ENCODE measurements around the gene YEATS2.
"Not testable (repeated sequence)": the region's sequence is repeated elsewhere in the genome, so short reads cannot be mapped to it uniquely, and the experiment has no call there.

YEATS2 gene

DNA sequence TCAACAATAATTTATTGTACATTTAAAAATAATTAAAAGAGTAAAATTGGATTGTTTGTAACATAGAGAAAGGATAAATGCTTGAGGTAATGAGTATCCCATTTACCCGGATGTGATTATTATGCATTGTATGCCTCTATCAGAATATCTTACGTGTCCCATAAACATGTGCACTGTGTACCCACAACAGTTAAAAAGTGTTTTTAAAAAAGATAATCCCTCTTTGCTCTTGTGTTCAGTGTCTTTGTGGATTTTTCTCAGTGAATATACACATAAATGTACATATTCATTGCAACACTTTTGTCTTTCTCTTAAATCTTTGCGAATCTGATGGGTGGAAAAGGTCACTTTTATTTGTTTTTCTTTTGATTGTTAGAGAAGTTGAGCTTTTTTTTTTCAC, 20.4 kb downstream of the YEATS2 start:
- DNase-seq, result no peak

GRCh38 chr3:183725387-183725786, 27.8 kb downstream of the YEATS2 start:
- no peak for DNase-seq

DNA sequence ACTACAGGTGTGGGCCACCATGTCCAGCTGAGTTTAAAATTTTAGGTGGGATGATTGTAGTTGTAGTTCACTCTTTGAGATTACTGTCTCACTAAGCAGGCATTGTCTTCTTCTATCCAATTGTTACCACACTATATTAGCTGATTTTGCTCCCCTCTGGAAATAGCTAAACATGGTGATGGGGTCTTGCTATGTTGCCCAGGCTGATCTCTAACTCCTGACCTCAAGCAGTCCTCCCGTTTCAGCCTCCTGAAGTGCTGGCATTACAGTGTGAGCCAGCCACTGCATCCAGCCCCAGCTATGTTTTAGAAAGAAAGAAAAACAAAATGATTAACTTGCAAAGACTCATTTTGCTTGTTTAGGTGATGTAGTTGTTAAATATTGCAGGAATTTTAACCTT, 30.6 kb downstream of the YEATS2 start:
- DNase-seq, result no peak

DNA sequence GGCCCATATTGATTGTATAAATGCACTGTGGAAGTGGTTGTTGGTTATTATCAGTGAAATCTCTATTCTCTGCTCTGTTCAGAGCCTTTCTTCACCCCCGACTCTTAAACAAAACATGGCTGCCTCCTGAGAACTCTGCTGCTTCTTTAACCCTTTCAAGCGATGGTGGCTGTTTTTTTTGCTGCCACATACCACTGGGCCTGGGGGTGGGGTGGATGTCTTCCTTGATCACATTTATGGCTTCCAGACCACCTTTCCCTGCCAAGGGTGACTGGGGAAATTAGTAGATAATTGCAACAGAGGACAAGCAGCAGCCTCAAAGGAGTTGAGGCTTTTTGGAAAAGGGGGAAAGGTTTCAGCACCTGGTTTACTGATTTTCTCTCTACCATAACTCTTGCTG, 32.8 kb downstream of the YEATS2 start:
- DNase-seq, result no peak

DNA sequence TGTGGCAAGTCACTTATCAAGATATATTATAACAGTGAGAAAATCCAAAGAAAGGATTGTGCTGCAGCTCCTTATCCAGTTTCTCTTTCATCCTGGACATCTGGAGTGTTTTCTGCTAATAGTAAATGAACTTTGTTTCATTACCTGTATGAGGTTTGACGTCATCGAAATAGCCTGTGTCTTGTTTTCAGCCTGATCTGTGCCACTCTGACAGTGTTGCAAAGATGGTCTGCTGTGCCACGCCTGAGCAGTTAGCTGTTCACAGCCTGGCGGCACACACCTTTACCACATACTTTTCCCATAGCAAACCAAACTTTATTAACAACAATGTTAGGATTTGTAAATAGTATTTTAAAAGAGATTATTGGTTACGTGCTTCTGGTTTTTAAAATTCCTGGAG, 34.0 kb downstream of the YEATS2 start:
- no peak for DNase-seq

DNA sequence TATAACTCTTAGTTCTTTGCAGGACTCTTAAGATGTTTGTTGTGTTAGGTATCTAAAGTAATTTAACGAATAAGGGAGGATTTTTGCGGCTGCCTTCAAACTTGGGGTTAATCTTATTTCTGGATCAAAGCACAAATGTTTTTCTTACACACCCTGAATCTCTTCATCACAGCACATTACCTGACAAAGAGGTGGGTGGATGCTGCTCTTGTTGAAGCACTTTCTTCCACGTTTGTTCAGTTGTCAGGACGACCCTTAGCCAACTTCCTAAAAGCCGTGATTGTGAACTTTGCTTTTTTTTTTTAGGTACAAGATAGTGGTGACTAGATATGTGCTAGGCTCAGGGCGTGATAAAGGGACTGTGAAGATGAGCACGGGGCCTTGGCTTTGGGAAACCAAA, 36.0 kb downstream of the YEATS2 start:
- no peak for DNase-seq

GRCh38 chr3:183734750-183735494, 37.3 kb downstream of the YEATS2 start:
- no peak for DNase-seq

- DNase-seq, result no peak
Measured at GRCh38 chr3:183737116-183737515, 39.5 kb downstream of the YEATS2 start.

- not testable (repeated sequence) for DNase-seq
Measured at GRCh38 chr3:183740154-183740553, 42.6 kb downstream of the YEATS2 start.

DNA sequence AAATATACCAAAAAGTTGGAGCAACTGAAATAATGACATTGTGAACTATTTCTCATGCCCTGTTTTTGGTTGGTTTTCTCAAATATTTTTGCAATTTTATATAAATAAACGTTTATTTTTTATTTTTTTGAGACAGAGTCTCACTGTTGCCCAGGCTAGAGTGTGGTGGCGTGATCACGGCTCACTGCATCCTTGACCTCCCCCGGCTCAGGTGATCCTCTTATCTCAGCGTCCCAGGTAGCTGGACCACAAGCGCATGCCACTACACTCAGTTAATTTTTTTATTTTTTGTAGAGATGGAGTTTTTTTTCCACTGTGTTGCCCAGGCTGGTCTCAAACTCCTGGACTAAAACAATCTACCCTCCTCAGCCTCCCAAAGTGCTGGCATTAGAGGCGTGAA, 45.6 kb downstream of the YEATS2 start:
- DNase-seq, result no peak

DNA sequence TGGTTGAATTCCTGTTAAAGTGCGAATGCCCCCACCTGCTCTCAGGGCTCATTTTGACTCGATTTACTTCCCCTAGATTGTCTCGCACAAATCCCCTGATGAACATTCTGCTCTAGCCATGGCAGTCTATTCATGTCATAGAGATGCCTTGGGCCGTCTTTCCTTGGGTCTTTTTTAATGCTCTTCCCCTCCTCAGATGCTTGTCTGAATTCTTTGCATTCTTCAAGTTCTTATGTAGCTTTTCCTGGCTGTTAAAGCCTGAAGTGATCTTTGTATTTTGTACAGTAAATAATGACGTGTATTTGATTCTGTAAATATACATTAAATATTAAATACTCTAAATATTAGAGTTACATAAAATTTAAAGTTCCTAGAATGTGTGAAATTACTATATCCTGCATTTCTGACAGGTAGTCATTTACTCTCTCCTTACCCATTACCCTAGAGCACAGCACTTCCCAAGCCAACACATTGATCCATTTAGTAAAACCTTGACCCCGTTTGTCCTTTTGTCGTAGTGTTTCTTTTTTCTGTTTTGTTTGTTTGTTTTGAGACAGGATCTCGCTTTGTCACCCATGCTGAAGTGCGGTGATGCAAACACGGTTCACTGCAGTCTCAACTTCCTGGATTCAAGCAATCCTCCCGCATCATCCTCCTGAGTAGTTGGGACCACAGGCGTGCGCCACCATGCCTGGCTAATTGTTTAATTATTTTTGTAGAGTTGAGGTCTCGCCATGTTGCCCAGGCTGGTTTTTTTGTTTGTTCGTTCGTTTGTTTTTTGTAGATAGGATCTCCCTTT, 47.9 kb downstream of the YEATS2 start:
- no peak for DNase-seq

DNA sequence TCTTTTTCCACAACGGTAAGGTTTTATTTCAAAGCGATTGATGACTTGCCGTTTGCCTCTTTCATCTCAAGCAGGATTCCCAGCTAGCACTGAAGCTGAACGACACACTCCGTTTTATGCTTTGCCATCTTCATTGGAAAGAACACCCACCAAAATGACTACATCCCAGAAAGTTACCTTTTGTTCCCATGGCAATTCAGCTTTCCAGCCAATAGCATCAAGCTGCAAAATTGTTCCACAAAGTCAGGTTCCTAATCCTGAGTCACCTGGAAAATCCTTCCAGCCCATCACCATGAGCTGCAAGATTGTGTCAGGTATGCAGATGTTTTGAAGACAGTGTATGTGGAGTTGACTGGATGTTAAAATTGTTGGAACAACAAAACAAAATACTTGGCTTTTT, 56.5 kb downstream of the YEATS2 start:
- no peak for DNase-seq

DNA sequence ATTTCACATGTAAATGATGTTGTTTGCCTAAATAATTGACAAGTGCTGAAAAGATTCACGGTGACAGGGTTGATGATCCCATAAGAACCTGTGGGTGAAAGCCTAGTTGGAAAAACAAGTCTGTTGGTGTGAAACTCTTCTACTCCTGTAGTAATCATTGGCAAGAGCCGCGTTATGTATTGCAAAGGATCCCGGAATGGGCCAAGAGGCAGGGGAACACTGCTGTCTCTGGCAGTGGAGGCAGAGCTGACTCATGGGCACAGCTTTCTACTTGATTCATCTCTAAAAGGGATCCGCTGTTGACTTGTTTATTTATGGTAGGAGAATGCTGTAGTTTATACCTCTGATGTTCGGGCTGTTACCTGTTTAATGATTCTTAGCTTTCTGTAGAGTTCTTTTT, 64.7 kb downstream of the YEATS2 start:
- no peak for DNase-seq

DNA sequence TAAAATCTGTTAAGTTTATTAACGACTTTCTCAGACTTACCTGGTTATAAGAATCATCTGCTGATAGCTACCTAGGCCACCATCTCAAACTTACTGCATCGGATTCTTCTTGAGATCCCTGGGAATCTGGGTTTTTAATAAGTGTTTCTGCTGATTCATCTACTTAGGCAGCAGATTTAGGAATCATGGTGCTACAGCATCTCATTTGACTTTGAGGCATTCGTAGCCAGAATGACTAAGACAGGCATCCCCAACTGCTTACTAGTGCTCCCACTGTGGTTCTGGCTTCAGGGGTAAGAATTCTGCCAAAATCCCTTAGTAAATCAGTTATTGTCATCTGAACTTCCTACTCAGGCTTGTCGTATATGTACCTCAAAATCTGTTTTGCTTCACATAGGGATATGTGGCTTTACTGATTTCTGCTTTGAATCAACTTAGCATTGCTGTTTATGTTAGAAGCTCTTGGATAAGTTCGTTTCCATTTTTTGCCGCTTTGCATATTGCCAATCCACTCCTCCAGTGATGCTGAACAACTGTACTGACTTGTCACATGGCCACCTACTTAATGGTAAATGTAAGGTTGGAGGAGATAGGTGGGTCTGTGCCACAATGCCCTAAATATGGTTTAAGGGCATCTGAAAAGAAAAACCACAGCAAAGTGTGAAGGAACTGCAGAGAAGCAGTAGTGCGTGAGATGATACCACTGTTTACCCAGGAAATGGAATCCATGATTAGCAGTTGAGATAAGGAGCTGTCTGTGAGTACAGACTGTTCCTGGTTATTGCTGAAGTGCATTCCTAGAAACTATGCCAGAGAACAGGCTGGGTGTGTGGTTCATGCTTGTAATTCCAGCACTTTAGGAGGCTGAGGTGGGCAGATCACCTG, 67.5 kb downstream of the YEATS2 start:
- DNase-seq, result no peak

GRCh38 chr3:183766107-183766506, 68.5 kb downstream of the YEATS2 start:
- DNase-seq, result no peak

GRCh38 chr3:183766745-183767606, 69.4 kb downstream of the YEATS2 start:
- peak; percentile 71 for DNase-seq

DNA sequence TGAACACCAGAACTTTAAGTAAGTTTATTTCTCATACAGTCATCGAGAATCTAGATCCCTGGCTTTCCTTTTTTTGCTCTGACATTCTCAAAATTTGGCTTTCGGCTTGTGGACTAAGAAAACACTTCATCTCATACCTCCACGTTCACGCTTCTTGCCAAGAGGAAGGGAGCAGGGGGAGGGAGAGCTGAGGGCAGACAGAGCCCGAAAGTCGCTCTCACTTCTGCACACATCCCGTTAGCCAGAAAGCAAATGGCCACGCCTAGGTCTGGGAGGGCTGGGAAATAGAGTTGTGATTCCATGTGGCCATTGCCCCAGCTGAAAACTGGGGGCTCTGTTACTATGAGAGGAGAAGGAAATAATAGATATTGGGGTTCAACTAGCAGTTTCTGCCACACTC, 70.5 kb downstream of the YEATS2 start:
- DNase-seq, result no peak

- no peak for DNase-seq
Measured at GRCh38 chr3:183769453-183769852, 71.9 kb downstream of the YEATS2 start.

- DNase-seq, result no peak
Measured at GRCh38 chr3:183774631-183775030, 77.0 kb downstream of the YEATS2 start.

- no peak for DNase-seq
Measured at GRCh38 chr3:183775781-183776180, 78.2 kb downstream of the YEATS2 start.

DNA sequence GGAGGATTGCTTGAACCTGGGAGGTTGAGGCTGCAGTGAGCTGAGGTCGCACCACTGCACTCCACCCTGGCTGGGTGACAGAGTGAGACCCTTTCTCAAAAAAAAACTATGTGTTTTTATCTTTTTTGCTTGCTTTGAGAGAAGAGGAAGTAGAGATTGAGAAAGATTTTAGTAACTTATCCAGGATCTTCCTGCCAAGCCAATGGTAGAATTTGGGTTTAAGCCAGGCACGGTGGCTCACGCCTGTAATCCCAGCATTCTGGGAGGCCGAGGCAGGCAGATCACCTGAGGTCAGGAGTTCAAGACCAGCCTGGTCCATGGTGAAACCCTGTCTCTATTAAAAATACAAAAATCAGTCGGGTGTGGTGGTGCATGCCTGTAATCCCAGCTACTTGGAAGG, 78.9 kb downstream of the YEATS2 start:
- DNase-seq, result not testable (repeated sequence)

DNA sequence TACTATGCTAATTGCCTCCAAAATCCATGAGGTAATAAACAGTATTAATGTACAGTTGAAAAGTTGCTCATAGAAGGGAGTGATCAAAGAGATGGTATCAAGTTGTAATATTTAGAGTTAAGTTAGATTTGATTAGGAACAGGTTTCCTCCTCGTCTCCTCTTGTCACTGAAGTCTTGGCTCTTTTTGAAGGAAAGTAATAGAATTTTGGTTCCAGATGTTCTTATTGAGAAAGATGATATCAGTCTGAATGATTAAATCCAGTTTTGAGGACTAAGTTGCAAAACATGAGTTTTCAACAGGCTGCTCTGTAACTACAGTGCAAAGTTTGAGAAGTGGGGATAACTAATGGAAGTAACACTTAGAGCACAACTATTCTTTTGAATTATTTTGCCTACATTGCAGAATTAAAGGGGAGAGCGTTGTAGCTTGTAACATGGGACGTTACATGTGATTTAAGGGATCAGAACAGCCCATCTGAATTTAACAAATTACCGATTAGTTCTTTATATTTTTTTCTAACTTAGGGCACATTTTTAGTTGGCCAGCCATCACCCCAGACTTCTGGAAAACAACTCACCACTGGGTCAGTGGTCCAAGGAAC, 79.5 kb downstream of the YEATS2 start:
- DNase-seq, result no peak
